HG02571 (cell line): ENCODE results near the gene ERFE.
"Not testable (repeated sequence)": the region's sequence is repeated elsewhere in the genome, so short reads cannot be mapped to it uniquely, and the experiment has no call there.

Source experiments
- ATAC-seq: cut with Tn5 transposase; IDR thresholded peaks from one replicate; pipeline ENCODE4 v1.9.1; 2021; ENCODE audit warnings: mild to moderate bottlenecking, moderate library complexity; ENCODE audit not compliant: unreplicated experiment

The ERFE gene

GRCh38 chr2:238168196-238169047 is 9.7 kb downstream of the ERFE start:
- no peak for ATAC-seq

GRCh38 chr2:238169048-238169707 is 10.4 kb downstream of the ERFE start:
- ATAC-seq = no peak

- ATAC-seq = no peak
These were observed 11.0 kb downstream of the ERFE start for GRCh38 chr2:238169708-238170251.

GRCh38 chr2:238170386-238171071 is 11.8 kb downstream of the ERFE start:
- no peak for ATAC-seq

- ATAC-seq = not testable (repeated sequence)
These were observed 12.3 kb downstream of the ERFE start for GRCh38 chr2:238171072-238171431.

GRCh38 chr2:238171575-238172187 is 12.9 kb downstream of the ERFE start:
- ATAC-seq = no peak

GRCh38 chr2:238172439-238172838 is 13.7 kb downstream of the ERFE start:
- no peak for ATAC-seq

- ATAC-seq = no peak
These were observed 14.9 kb downstream of the ERFE start for GRCh38 chr2:238173692-238174091.

GRCh38 chr2:238174291-238174690 is 15.5 kb downstream of the ERFE start:
- no peak for ATAC-seq

- ATAC-seq = no peak
These were observed 15.9 kb downstream of the ERFE start for GRCh38 chr2:238174701-238175100.

- ATAC-seq = no peak
These were observed 17.8 kb downstream of the ERFE start for GRCh38 chr2:238176613-238177012.

- no peak for ATAC-seq
These were observed 21.8 kb downstream of the ERFE start for GRCh38 chr2:238180554-238180953.

- no peak for ATAC-seq
These were observed 23.6 kb downstream of the ERFE start for GRCh38 chr2:238182362-238182761.

GRCh38 chr2:238183821-238184220 is 25.1 kb downstream of the ERFE start:
- no peak for ATAC-seq

GRCh38 chr2:238187618-238188548 is 29.1 kb downstream of the ERFE start:
- no peak for ATAC-seq

- ATAC-seq = no peak
These were observed 31.7 kb downstream of the ERFE start for GRCh38 chr2:238190445-238190844.

GRCh38 chr2:238202326-238203093 is 43.7 kb downstream of the ERFE start:
- ATAC-seq = no peak

GRCh38 chr2:238203094-238203972 is 44.6 kb downstream of the ERFE start, which contains the start of gene ILKAP:
ILKAP (minus strand) TSS chr2:238203695; CDS start chr2:238203553, 142 bp downstream.
- ATAC-seq = peak; percentile 96
